ENCODE data around the gene CDK5R1.

Gene CDK5R1

DNA sequence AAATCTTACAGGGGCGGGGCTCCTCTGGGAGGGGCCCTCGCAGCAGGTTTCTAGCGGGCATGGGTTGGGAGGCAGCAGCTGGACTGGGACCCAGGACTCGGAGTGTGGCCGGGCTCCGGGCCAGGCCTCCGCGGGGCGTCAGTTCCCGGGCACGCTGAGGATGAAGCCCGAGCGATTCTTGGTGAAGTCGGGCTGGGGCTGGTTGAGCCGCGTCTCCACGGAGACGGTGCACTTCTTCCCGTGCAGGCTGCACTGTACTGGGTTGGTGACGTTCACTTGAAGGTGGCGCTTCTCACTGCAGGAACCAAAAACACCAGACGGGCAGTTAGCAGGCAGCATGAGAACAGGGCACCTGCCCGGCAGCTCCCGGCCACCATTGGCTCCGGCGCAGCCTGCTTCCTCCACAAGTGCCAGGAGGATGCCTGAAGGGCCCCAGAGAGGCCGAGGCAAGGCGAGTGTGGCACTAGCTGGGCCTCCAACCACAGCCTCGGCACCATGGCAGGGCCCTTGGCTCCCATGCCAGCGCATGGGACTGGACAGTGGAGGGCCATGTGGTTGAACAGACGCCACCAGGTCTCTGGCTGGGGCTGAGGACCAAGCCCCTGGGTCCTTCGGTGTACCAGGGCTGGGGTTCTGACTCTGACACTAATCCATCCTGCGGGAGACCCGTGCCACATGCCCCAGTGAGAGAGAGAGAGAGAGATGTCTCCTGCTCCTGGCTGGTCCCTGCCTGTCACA lies 8.0 kb downstream of the CDK5R1 start:
- DNase-seq, result no peak

DNA sequence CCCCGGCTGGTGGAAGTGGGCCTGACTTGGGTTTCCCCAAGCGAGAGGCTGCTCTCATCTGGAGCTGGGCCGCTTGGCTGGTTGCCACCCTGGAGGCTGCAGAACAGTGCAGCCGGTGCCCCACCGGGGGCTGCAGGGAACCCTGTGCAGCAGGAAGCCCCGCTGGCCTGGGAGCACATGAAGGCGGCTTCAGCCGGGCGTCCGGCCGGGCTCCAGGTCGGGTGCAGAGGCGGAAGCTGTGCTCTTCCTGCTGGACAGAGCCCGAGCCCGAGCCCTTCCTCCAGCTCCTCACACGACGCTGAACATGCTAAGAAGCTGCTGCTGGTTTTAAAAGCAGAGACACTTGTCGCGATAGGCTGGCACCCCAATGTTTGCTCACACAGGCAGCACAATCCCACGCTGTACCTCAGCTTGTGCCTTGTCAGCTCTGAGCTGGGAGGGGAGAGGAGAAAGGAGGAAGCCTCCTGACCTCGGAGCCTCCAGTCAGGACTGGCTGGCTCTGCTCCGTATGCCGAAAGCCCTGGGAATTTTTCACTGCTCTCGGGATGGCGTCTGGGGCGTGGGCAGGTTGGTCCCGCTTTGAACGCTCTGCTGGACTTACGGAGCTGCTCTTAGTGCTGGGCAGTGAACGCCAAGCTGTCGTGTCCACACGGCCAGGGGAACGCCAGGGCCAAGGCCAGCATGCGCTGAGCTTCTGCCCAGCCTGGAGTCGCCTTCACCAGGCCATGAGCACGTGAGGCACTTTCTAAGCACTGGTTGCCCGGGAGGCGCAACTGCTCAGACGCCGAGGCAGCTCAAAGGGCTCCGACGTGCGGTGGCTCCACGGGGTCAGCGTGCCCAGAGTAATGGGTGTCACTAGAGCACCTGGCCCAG lies 8.8 kb downstream of the CDK5R1 start:
- DNase-seq, result no peak

DNA sequence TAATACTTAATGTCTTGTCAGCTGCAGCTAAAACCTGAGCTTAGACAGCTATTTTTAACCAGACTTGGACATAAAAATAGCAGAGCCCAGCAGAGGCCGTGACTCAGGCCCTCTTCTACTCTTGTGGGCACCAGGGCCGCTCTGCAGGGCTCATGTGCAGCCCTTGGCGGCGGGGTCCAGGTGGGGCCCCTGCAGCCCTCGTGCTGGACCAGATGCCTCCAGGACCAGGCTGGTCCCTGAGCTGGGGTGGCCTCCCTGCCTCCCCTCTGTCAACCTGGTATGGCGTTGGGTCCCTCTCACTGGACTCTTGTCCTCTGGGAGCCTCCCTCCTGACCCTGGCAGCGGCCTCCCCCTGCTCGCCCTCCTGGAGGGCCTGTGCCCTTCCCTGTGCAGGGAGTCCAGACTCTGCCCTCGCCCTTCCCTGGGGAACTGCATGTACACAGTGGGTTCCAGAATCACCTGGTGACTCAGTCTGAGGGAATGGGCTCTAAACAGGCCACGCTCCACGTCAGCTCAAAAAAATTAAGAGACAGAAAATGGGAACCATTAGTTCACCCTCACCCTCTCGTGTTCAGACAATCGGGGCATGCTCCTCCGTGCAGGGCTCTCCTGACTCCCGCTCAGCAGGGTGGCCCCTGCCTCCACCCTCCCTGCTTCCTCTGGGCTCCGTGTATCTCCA lies 9.7 kb downstream of the CDK5R1 start:
- no peak for DNase-seq

DNA sequence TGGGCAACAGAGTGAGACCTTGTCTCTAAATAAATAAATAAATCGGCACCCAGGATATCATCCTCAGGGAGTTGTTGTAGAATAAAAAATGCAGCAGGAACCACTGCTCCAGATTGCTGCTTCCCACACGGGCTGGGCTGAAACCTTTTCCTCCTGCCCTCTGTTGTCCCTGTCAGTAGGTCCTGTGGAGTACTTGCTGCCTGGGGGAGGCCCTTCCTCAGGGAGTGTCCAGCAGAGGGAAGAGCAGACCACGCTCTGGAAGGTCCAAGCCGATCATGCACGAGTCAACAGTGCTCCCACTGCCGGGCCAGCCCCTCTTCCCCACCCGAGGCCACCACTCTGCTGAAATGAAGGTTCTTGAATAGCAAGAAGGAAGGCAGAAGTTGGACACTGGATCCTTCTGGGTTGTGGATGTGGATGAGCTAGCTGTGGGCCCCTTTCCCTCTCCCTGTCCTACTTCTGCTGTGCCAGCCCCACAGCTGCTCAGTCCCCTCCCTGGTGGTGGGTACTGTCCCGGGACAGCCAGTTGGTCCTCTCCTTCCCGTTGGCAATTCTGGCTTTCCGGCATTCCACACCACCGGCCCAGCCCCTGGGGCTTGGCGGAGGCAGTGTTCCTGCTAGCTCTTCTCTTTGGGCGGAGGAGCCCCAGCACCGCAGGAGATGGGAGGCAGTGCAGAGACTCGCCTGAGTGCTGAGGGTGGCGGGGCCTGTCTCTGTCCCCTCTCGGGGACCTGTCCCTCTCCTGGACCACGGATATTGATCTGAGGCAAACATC lies 10.8 kb downstream of the CDK5R1 start:
- DNase-seq, result no peak

DNA sequence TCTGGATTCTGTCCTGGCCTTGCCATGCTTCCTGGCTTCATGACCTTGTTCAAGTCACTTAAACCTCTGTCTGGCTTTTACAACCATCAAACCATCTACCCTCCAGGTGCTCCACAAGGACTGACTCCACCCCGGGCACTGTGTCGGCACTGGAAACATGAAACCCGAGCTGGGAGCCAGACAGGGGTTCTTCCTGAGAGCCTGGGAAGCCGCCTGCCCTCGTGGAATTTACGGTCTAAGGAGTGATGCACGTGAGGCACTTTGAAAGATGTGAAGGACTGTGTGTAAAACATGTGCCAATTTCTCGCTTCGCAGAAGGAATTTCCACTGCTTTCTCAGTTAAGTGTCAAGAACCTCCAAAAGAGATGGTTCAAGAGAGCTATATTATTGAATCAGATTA lies 11.6 kb downstream of the CDK5R1 start:
- no peak for DNase-seq

DNA sequence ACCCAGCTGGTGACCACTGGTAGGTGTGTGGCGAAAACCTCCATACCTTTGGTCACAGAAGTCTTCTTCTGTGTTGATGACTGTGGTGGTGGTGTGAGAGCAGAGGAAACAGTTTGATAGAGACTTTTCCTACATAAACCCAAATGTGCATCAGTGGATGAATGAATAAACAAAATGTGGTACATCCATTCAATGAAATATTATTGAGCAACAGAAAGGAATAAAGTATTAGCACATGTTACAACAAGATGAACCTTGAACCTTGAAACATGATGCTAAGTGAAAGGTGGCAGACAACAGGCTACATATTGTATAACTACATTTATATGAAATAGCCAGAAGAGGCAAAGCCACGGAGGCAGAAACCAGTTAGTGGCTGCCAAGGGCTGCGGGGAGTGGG lies 15.2 kb downstream of the CDK5R1 start:
- DNase-seq, result no peak

DNA sequence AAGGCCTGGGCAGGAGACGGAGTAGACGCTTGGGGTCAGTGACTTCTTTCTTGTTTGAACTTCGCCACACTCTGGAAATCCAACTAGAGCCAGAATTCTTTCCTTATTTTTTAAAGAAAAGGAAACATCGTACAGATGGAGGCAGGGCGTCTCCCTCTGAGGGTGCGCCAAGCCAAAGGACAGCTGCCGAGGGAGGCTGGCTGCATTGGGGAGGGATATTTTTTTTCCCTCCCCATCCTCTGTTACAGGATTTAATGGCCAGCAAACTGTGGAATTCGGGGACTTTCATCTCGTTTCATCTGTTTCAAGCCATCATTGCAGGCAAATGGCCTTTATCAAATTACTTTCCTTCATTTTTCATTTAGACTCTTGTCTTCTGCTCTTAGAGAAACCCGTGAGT lies 15.9 kb downstream of the CDK5R1 start:
- no peak for DNase-seq

DNA sequence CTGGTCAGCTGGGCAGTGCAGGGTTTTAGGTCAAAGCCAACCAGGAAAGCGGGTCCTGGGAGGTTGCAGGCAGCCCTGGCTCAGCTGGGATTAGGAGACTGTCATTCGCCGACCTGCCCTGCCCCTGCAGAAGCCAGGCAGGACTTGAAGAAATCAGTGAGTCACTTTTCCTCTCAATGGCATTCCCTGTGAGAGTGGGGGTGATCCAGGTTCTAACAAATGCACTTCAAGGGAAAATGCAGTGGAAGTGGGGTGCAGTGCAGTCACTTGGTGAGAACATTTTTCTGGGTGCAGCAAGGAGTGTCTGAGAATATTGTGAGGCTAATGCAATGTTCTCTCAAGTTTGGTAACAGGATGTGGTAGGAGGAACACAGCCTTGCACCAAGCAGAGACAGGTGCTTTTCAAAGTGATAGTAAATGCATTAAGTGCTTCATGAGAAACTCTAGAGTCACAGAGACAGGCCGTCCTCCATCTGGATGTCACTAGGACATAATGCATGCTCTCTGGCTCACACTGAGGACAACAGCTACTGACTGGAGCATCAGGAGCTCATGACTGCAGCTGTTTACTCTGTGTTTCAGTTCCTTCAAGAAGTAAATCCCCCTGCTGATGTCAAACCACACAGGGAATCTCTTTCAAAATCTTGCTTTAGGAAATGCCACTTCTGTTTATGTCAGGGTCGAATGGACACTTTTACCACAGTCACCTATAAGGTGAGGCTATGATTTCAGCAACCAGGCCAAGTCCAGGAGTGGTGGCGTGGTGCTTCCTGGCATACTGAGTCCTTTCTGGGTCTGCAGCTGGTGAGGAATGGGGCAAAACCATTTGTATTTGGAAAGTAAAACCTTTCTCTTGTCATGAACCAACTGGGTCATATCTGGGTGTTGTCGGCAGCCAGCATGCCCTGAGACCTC lies 16.7 kb downstream of the CDK5R1 start:
- DNase-seq, result no peak

DNA sequence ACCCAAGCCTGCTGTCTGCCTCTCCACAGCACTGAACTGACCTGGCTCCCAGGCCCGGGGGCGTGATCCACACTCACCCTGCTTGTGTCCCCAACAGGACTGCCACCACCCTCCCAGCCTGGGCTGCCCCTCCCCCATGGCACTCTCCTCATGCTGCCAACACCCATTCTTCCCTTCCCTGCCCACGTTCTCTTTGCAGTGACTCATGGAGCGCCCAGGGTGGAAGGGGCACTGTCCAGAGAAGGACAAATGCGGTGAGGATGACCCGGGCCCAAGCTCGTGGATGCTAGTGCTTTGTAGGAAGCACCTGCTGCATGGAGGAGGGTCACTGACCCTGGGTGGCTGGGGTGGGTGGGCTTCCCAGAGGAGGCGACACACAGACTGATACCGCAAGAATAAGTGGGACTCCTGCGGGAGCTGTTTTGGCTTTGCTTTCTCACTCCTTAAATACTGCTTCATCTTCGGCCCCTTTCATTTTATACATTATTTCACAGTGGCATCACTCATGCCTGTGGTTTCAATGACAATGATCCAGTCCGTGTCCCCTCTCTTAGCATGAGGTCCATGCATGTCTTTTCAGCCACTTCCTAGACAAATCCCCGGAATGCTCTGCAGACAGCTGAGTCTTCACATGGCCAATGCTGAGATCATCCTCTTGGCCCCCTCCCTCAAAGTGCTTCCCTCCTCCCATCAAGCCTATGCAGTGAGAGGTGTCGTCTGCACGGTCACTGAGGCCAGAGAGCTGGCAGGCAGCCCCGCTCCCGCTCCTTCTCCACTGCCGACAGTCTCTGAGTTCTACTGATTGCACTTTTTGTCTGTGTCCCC lies 17.6 kb downstream of the CDK5R1 start:
- no peak for DNase-seq

DNA sequence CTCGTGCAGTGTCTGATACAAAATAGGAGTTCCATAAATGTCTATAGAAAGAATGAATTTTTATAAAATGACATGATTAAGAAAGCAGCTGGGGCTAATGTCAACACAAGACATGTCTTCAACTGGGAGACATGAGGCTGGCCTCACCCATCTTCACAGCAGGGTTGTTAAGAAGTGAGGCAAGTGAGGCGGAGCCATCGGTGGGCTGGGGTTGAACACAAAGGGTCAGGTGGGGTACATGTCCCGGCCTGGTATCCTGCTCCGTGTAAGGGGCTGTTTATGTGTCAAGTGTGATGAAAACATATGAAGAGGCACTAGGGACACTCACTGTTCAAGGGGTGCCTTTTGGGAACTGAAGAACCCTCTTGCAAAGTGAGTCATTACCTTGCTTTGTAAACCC lies 22.1 kb downstream of the CDK5R1 start:
- no peak for DNase-seq

DNA sequence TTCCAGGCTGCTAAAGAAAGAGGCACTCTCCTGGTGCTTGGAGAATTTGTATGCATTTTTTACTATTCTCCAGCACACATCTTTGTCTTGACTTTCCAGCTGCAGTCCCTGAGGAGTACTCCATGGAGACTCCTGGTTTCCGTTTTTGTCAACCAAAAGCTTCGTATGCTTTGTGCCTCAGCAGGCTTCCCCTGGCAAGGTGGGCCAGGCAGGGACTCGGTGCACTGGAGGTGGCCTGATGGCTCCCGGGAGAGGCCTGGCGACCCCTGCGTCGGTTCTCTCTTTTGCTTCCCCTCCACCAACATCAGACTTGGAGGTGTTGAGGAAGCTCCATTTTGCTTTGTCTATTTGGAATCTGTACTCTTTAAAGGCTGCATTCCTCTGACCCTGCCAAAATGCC lies 23.7 kb downstream of the CDK5R1 start:
- no peak for DNase-seq

DNA sequence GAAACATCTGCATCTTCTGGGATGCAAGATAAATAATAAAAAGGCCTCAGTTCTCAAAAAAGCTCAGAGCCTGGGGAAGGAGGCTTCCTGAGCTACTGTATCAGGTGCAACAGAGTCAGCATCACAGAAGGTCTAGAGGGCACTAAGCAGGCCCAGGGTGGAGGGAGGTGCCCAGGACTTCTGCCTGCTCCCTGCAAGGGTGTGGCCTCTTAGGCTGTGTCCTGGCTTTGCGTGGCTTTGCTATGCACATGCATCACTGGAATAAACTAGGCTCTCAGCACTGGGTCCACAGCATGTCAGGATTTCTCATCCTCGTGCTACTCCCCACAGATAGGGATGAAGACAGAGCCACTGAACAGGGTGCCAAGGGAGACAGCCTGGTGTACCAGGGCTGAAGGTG lies 25.5 kb downstream of the CDK5R1 start:
- no peak for DNase-seq

DNA sequence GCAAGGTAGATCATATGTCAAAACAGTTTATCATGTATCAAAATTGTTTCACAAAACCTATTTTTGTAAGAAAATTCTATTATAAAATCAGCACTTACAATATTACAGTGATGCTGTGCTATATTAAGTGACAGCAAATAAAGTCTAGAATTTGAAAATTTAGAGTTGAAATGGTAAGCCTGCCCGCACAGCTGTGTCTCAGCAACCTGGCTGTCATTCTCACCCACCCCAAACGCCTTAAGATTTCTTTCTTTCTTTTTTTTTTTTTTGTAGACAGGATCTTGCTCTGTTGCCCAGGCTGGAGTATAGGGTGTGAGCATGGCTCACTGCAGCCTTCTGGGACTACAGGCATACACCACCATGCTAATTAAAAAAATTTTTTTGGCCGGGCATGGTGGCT lies 26.8 kb downstream of the CDK5R1 start:
- DNase-seq, result no peak

DNA sequence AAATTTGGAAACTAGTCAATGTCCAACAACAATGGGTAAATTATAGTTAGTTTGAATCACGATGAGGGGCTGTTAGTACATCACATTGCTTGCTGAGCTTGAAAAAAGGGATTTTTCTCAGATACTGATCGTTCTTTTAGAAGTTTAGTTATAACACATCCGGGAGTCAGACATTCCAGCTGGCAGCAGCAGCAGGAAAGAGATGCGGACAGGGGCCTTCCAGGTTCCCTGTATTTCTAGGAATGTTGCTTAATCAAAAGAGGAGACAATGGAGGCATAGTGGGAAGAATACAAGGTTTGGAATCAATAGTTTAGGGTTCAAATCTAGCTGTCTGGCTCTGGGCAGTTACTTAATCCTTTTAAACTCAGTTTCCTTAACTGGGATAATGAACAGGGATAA lies 27.8 kb downstream of the CDK5R1 start:
- DNase-seq, result no peak

DNA sequence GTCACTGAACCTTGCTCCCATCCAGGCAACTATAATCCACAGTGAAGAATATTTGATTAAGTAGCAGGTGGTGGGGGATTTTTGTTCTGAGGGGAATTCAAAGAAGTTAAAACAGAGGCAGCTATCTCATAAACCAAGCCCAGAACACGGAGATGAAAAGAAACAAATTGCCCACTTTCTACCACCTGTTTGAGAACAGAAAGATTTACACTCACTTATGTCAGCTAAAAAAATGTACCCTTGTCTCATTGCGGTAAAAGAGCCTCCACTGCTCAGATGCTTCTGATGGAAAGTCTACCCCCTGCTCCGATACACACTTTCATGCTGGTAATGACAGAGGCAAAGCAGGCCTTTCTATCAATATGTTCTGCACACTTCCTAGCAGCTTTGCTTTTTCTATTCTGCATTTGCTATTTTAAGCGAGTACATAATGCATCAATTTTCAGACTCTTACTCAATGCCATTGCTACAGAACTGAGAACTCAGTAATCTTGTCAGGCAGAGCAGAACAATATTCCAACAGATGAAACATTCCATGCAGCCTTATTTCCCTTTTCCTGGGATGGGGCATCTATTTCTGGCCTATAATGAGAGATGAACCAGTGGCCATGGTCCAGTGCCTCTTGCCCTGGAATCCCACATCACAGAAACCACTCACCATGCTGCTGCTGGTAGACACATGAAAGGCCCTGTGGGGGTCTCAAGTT lies 29.0 kb downstream of the CDK5R1 start:
- DNase-seq, result no peak

DNA sequence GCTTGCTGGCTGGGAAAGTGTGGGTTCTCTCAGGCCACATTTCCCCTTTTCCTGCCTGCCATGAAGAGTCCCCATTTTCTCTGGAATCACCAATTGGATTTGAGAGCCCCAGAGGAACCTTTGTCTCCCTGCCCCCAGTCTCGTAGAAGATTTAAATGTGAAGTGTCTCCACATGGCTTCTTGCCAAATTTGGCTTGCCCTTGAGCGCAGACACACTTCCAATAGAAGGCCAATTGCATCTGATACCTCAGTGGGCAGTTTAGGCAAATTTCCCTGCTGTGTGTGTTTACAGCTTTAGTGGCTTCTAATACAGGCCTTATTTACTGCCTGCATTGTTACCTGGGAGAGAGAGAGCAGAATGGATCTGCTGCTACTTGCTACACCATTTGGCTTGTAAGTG lies 29.7 kb downstream of the CDK5R1 start:
- DNase-seq, result no peak

DNA sequence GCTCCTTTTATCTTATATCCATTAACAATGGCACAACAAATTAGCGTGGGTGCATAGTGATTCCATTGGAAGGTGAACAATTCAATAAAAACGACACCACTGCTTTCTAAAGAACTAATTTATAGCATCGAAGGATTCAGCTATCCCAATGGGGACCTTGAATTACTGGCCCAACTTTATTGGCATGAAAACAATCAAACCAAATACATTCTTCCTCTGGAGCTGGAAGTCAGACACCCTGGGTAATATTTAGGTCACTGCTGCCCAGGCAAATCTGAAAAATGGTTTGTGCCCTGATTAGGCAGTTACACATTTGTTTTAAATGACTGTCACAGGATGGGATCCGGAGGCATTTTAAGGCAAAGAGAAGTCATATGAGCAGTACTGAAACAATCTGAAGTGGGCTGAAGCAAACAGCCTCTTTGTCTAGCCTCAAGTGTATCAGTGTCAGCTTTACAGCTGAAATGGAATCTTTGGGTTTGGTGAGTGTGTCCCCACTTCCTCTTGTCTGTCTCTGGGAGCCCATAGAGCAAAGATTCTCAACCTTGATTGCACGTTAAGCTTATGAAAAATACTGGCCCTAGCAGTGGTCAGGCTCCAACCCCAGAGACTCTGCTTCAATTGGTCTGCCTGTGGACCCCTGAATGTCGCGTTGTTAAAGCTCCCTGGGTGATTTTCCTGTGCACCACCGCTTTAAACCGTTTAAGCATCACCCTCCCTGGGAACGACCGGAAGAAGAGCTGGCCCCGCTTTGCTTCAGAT lies 30.3 kb downstream of the CDK5R1 start:
- DNase-seq, result no peak

DNA sequence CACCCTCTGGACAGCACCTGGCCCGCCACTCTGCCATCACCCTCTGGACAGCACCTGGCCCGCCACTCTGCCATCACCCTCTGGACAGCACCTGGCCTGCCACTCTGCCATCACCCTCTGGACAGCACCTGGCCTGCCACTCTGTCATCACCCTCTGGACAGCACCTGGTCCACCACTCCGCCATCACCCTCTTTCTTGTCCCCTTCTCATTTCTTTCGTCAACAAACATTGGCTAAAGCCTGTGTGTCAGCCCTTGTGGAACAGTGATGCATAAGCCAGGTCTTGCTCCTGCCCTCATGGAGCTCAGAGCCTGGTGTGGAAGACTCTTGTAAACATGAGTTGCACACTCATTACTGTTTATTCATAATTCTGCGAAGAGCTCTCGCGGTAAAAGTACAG lies 31.2 kb downstream of the CDK5R1 start:
- no peak for DNase-seq

DNA sequence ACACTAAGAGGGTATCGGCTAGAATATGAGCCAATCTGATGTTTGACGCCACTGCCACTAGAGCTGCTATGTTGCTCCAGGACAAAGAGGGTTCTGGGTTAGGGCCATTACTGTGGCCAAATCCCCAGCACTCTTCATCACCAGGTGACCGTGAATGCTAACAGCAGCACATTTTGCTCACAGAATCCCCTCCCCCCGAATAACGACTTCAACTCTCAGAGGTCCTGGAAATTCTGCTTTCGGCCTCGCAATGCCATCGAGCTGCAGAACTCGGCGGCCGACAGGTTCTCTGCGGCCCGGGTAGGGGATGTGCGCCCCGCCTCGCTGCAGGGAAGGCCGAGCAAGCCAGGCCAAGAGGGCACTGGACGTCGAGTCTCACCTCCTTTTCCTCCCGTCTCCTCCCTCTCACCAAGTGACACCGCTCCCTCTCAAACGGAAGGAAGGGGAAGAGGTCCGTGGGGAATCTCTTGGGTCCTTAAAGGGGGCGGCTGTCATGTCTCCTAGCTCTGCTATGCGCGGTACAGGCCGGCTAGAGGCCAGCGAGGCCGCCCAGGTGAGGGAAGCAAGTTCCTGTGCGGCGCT lies 31.9 kb downstream of the CDK5R1 start:
- DNase-seq, result no peak

Measured in stimulated activated CD4-positive, alpha-beta T cell treated with anti-CD3 and anti-CD28 coated beads, Interleukin-4, amount 100 ng/mL, for 1 hour (primary cell).